AG04449 (cell line): ENCODE data around the gene HOXB4.

Experiments
- CTCF ChIA-PET: fragments of 350-600 bp; formaldehyde crosslinking; extraction: SDS; loops from one replicate; lab custom pipeline; 2021; ENCODE audit warnings: antibody characterized with exemption; lab: Yijun Ruan, JAX
- POLR2A ChIA-PET: fragments of 400-600, 350-600 bp; formaldehyde crosslinking; extraction: SDS; loops from one replicate; lab custom pipeline; 2020; ENCODE audit warnings: antibody characterized with exemption, inconsistent platforms; lab: Yijun Ruan, JAX
- DNase-seq: peaks from one replicate; pipeline ENCODE4 v3.0.0-alpha.2; 2010; ENCODE audit warnings: low read depth, low spot score
- H3K4me3 ChIP-seq: 2 replicates; pipeline ENCODE4 v1.5.1; 2011; ENCODE audit warnings: low read depth, mild to moderate bottlenecking, control low read depth, low read length
- TF ChIP-seq, protein P1 (sequence below): IDR thresholded peaks from one replicate; pipeline ENCODE4 v1.5.1; 2011; ENCODE audit warnings: mild to moderate bottlenecking, moderate library complexity, low read length, control low read depth, inconsistent platforms; ENCODE audit not compliant: insufficient read depth; ENCODE audit errors: missing control alignments

Gene HOXB4

DNA sequence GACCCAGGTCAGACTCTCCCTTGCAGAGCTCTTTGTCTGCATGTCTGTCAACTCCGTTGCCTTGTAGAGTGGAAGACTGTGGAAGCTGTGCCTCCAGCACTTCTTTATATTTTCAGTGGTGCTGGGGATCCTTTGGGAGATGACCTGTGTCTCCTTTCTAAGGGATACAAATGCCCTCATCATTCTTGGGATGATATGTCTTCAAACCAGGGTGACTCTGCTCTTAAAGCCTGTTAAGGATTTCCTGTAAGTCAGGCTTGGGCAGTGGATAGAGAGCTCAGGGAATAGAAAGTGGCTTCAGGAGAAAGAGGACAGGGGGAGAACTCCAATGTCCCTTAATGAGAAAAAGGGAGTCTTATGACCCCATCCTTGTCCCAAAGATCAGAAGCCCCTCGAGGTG is 10.4 kb upstream of the HOXB4 start:
- peak overlapping the region; percentile 76 for H3K4me3 ChIP-seq
- ChIA-PET POLR2A (interaction anchor here (1.0 to 2.8 kb wide), 14 partner anchors 8 to 236 kb away, joined by 3 to 25 read pairs (median 5); no protein-coding TSS in a partner anchor), CTCF (interaction anchor here (0.7 to 8.4 kb wide), 16 partner anchors 9 to 238 kb away, joined by 3 to 80 read pairs (median 4); partner anchors contain the start of gene HOXB4)
- no peak for DNase-seq
- TF ChIP-seq, protein P1, sequence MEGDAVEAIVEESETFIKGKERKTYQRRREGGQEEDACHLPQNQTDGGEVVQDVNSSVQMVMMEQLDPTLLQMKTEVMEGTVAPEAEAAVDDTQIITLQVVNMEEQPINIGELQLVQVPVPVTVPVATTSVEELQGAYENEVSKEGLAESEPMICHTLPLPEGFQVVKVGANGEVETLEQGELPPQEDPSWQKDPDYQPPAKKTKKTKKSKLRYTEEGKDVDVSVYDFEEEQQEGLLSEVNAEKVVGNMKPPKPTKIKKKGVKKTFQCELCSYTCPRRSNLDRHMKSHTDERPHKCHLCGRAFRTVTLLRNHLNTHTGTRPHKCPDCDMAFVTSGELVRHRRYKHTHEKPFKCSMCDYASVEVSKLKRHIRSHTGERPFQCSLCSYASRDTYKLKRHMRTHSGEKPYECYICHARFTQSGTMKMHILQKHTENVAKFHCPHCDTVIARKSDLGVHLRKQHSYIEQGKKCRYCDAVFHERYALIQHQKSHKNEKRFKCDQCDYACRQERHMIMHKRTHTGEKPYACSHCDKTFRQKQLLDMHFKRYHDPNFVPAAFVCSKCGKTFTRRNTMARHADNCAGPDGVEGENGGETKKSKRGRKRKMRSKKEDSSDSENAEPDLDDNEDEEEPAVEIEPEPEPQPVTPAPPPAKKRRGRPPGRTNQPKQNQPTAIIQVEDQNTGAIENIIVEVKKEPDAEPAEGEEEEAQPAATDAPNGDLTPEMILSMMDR: no peak

DNA sequence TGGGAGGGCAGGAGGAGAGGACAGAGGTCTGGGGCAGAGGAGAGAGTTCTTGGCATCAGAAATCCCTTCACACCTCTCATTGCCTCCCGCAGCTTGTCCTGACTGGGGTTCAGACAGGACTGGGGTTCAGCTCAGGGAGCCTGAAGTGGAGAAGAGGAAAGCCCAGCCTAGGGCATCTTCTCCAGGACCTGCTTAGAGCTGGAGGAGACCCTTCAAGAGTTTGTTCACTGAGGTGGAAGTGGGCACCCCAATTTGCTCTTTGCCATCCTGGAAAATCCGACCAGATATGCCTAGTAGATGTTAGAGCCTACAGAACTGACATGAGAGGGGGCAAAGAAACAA is 9.9 kb upstream of the HOXB4 start:
- DNase-seq: no peak
- peak overlapping the region; percentile 76 for H3K4me3 ChIP-seq
- ChIA-PET POLR2A (interaction anchor here (0.7 to 2.8 kb wide), 19 partner anchors 8 to 236 kb away, joined by 3 to 25 read pairs (median 5); no protein-coding TSS in a partner anchor), CTCF (interaction anchor here (0.7 to 4.2 kb wide), 19 partner anchors 9 to 243 kb away, joined by 3 to 21 read pairs (median 5); partner anchors contain the start of gene HOXB4)
- TF ChIP-seq, protein P1: no peak

DNA sequence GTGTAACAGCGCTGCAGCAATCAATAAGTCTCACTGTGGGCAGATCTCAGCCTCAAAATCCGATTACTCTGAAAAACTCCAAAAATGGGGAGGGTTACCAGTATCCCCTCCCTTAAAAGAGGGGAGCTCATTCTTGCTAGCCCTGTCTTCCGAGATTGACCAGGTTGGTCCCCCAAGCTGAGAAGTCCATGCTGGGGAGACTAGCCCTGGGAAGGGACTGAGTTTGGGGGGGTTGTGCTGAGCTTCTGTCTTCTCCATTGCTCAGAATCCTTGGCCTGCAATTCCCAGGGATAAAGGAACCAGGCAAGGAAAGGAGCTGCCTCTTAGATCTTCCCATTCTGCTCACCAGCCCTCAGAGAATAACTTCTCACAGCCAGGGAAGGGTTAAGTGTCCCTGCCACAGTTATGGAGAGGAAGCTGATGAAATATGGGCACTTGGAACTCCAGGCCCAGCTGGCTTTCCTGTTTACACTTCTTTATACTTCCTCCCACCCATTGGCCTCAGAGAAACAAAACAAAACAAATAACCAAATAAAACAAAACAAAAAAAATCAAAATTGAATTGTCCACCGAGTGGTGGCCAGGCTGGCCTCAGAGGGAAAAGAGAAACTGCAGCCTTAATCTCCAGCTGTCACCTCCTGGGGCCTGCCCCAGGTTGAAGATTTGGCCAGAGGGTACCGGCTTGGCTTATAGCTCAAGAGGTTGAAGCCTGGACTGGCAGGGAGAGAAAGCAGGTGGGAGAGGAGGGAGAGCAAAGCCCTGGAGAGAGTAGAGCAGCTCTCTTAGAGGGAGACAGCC is 9.3 kb upstream of the HOXB4 start:
- no peak for DNase-seq
- TF ChIP-seq, protein P1: no peak
- peak overlapping the region; percentile 76 for H3K4me3 ChIP-seq
- CTCF ChIA-PET: interaction anchor here (0.7 to 4.2 kb wide), 21 partner anchors 8 to 243 kb away, joined by 3 to 21 read pairs (median 4); partner anchors contain the start of genes HOXB4 and HOXB9
- POLR2A ChIA-PET: interaction anchor here (0.7 to 2.8 kb wide), 19 partner anchors 9 to 235 kb away, joined by 3 to 25 read pairs (median 5); partner anchors contain the start of gene HOXB9

DNA sequence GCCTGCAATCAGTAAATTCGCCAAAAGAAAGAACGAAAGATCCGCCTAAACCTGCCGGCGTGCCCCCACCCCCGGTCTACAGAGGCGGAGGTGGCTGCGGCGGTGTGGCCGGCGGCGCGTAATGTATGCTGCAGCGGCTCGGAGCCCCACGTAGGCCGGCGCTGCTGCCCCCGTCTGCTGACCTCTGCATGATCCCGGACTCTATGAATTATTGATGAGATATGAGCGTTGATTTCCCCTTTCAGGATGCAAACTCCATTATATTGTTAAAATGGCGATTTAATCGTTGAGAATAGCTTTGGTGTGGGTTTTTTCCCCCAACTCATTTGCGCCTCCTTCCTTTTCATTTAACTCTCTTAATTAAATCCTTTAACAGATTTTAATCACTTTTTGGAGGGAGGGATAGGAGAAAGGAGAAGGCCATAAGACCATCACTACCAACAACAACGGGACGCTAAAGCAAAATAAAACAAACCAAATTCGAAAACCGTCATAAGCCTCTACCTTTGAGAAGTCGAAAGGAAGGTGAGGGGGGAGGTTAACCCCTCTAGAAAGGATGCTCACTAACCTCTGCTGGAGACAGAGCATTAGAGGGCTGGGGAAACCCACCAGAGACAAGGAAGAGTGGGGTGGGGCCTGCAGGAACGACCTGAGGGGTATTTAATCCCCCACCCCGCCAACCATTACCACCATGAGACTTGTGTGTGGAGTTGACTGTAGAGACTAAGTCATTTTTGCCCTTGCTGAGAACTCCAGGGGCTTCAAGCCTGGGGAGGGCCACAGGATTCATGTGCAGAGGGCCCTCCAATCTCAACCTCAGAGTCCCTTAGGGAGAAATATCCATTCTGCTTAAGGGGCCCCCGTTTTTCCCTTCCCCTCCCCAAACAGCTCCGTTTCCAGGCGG is 8.5 kb upstream of the HOXB4 start:
- TF ChIP-seq, protein P1: no peak
- ChIA-PET POLR2A (interaction anchor here (0.8 to 2.8 kb wide), 11 partner anchors 8 to 114 kb away, joined by 3 to 25 read pairs (median 9); partner anchors contain the start of gene HOXB9), CTCF (interaction anchor here (0.9 to 4.2 kb wide), 13 partner anchors 7 to 235 kb away, joined by 3 to 21 read pairs (median 5); partner anchors contain the start of genes HOXB4 and HOXB9)
- no peak for DNase-seq
- H3K4me3 ChIP-seq: peak overlapping the region; percentile 76

DNA sequence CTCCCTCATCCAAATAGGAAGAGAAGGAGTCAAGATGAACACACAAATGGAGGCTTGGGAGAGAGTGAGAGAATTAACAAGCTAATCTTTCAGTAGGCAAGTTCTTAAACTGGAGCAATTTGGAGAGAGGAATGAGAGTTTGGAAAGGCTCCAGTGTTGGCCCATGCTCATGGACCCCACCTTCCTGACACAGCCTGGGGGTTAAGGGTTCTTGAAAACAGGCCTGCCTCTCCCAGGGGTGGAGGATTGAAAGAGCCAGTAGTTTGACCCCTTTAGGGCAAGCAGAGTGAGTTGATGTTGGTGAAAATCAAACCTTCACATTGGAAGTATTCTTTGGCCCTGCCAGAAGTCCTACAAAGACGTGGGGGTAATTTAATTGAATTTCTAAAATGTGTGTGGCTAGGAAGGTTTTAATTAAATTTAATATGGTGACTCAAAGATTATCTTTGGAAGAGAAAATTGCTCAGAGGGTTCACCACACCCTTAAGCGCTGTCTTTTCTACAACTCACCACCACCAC is 6.1 kb upstream of the HOXB4 start:
- POLR2A ChIA-PET: interaction anchor here (0.8 to 2.2 kb wide), 2 partner anchors 10 to 40 kb away, joined by 3 to 11 read pairs; no protein-coding TSS in a partner anchor
- DNase-seq: no peak
- CTCF ChIA-PET: interaction anchor here (0.8 to 2.4 kb wide), 13 partner anchors 14 to 248 kb away, joined by 3 to 20 read pairs (median 4); no protein-coding TSS in a partner anchor
- TF ChIP-seq, protein P1: no peak
- peak overlapping the region; percentile 76 for H3K4me3 ChIP-seq
